Stimulated activated CD8-positive, alpha-beta memory T cell treated with anti-CD3 and anti-CD28 coated beads, Interleukin-4, amount 100 ng/mL, for 1 hour (primary cell): ENCODE data around the gene VPS37D.
"Not testable (repeated sequence)": the region's sequence is repeated elsewhere in the genome, so short reads cannot be mapped to it uniquely, and the experiment has no call there.

Experiments used
- DNase-seq, 2 donors: peaks; one replicate each; pipeline ENCODE4 v3.0.0-alpha.2; 2020; ENCODE audit warnings: low read depth in 2 of 2, low spot score in 1 of 2

Gene VPS37D

GRCh38 chr7:73704640-73705550, 37.3 kb downstream of the VPS37D start:
- no peak for DNase-seq

- no peak for DNase-seq
These were observed 37.9 kb downstream of the VPS37D start for GRCh38 chr7:73705551-73705920.

GRCh38 chr7:73706126-73707044, 38.8 kb downstream of the VPS37D start:
- no peak for DNase-seq

- DNase-seq: no peak
These were observed 39.5 kb downstream of the VPS37D start for GRCh38 chr7:73707045-73707631.

- no peak for DNase-seq
These were observed 41.4 kb downstream of the VPS37D start for GRCh38 chr7:73708961-73709549.

- no peak for DNase-seq
These were observed 45.1 kb downstream of the VPS37D start for GRCh38 chr7:73712773-73713172.

- not testable (repeated sequence) for DNase-seq
These were observed 45.7 kb downstream of the VPS37D start for GRCh38 chr7:73713319-73713718.

- no peak for DNase-seq
These were observed 48.2 kb downstream of the VPS37D start for GRCh38 chr7:73715648-73716317.

GRCh38 chr7:73716318-73716890, 48.8 kb downstream of the VPS37D start:
- DNase-seq: no peak

GRCh38 chr7:73717025-73717807, 49.6 kb downstream of the VPS37D start:
- no peak for DNase-seq

GRCh38 chr7:73717991-73718405, 50.4 kb downstream of the VPS37D start:
- DNase-seq: peak; percentile 49 to 62

GRCh38 chr7:73718438-73718881, 50.8 kb downstream of the VPS37D start:
- no peak for DNase-seq

- DNase-seq: peak in 1 of 2 donors; percentile 50
These were observed 51.5 kb downstream of the VPS37D start, which contains the start of gene STX1A for GRCh38 chr7:73718905-73719805. Gene STX1A, minus strand, starts transcription at chr7:73719669. Its CDS starts 38 bp downstream, at chr7:73719631.

GRCh38 chr7:73719806-73720169, 52.2 kb downstream of the VPS37D start:
- DNase-seq: no peak

GRCh38 chr7:73720443-73720842, 52.8 kb downstream of the VPS37D start:
- DNase-seq: not testable (repeated sequence)

- no peak for DNase-seq
These were observed 53.8 kb downstream of the VPS37D start for GRCh38 chr7:73721377-73721817.
